ENCODE measurements around the gene NFX1.

DNA sequence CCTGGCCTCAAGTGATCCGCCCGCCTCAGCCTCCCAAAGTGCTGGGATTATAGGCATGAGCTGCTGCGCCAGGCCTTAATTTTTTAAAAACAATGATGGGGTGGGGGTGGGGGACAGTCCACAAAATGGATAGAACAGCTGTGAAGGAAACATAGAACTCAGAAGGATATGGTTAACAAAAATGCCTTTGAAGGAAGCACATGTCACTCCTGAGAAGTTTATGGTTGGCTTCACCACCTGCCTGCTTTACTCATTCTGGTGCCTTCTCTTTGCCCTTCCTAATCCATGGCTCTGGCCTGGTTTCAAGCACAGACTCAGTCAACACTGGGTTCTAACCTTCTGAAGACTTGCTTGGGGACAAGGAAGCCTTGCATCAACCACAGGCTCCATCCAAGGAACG lies 36.1 kb upstream of the NFX1 start:
- TF ChIP-seq OSR1 (CRISPR knock-in tag; IDR thresholded peaks at IDR 0.05) (no peak), ARNTL (CRISPR knock-in tag; IDR thresholded peaks at IDR 0.05; ENCODE audit: borderline replicate concordance, low read depth) (no peak), POU6F1 (CRISPR knock-in tag; IDR thresholded peaks at IDR 0.05; ENCODE audit: borderline replicate concordance, low read depth) (no peak), RARB (CRISPR knock-in tag; IDR thresholded peaks at IDR 0.05) (no peak), ZNF8 (CRISPR knock-in tag; IDR thresholded peaks at IDR 0.05) (no peak), ESRRG (CRISPR knock-in tag; IDR thresholded peaks at IDR 0.05) (no peak), PATZ1 (CRISPR knock-in tag; IDR thresholded peaks at IDR 0.05; ENCODE audit: borderline replicate concordance) (no peak), ZFP3 (CRISPR knock-in tag; IDR thresholded peaks at IDR 0.05) (no peak), ZC3H10 (CRISPR knock-in tag; IDR thresholded peaks at IDR 0.05) (no peak)

Data from SK-N-SH treated with all-trans-retinoic acid at 6 μM for 48 hours (cell line).